ENCODE results near the gene SCUBE1. TPM values are rescaled to one million over a fixed set of nuclear protein-coding genes. Genes with fewer than 3 reads are reported as not detected.

The SCUBE1 gene
- total RNA-seq, 2 experiments from 2014 or later, result not detected

DNA sequence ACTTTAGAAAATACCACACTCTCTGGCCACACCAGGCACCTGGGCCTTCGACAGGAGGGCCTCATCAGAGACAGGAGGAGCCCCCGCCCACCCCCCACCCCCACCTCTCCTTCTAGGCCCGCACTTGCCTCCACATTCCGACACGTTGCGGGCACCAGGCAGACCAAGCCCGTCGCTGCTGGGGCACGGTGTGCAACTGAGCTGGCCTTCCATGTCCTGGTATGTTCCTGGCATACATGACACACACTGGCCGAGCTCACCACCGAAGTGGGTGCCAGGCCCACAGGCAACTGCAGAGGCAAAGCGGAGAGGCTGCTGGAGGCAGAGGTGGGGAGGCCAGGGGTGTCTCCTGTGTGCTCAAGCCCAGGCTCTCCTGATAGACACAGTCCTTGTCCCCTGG, 129.2 kb downstream of the SCUBE1 start:
- POLR2A ChIA-PET, result interaction anchor here (1.0 kb wide), 1 partner anchor 26 kb away, joined by 3 read pairs; no protein-coding TSS in a partner anchor
- Histone ChIP-seq H3K27ac (ENCODE audit: low read depth, low read length, poor library complexity, severe bottlenecking) (no peak overlapping the region), H4K20me1 (ENCODE audit: insufficient read depth, low read length) (no peaks in the 10 kb centered on the region), H2AFZ (ENCODE audit: low read length) (no peak overlapping the region), H3K9me3 (ENCODE audit: low read length) (no peaks in the 10 kb centered on the region), H3K36me3 (ENCODE audit: insufficient read depth, low read length) (no peaks in the 10 kb centered on the region), H3K9me2 (ENCODE audit: insufficient read depth, low read length) (no peaks in the 10 kb centered on the region), H3K4me3 (ENCODE audit: low read depth, low read length, poor library complexity, severe bottlenecking) (no peak overlapping the region), H3K4me1 (ENCODE audit: insufficient read depth, low read length, poor library complexity, severe bottlenecking) (no peaks in the 10 kb centered on the region), H3K4me2 (ENCODE audit: low read length) (no peak overlapping the region), H3K79me2 (ENCODE audit: insufficient read depth, low read depth, low read length) (no peaks in the 10 kb centered on the region)
- intact Hi-C loops (cut with micrococcal nuclease; ENCODE audit: unreplicated experiment), result no loop called here
- no TSS peak for BruUV-seq (replicated peaks)
- TF ChIP-seq EZH2phosphoT487 (IDR thresholded peaks at IDR 0.05; ENCODE audit: borderline replicate concordance, low read depth, low read length), result no peak
- TF ChIP-seq, protein P1, sequence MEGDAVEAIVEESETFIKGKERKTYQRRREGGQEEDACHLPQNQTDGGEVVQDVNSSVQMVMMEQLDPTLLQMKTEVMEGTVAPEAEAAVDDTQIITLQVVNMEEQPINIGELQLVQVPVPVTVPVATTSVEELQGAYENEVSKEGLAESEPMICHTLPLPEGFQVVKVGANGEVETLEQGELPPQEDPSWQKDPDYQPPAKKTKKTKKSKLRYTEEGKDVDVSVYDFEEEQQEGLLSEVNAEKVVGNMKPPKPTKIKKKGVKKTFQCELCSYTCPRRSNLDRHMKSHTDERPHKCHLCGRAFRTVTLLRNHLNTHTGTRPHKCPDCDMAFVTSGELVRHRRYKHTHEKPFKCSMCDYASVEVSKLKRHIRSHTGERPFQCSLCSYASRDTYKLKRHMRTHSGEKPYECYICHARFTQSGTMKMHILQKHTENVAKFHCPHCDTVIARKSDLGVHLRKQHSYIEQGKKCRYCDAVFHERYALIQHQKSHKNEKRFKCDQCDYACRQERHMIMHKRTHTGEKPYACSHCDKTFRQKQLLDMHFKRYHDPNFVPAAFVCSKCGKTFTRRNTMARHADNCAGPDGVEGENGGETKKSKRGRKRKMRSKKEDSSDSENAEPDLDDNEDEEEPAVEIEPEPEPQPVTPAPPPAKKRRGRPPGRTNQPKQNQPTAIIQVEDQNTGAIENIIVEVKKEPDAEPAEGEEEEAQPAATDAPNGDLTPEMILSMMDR (conservative IDR thresholded peaks at IDR 0.05; ENCODE audit: low read length), result no peak
- CTCF ChIA-PET (ENCODE audit: unreplicated experiment), result no interaction called here
- DNase-seq (ENCODE audit: low spot score), result no peak

DNA sequence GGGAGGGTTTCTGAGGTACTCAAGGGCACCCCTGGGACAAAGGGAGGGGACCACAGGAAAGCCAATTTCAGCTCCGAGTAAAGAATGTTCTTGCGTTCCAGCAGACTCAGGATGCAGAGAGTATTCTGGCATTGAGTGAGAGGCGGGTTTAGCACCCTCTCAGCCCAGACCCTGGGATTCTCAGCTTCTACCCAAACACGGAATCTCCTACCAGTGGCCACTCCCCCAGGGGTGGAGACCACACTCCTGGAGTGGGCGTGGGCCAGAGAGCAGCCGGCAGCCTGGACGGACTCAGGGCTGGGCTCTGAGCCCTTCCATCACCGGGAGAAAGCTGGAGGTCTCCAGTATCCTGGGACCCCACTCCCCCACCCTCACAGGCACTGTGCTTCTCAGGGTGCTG, 130.1 kb downstream of the SCUBE1 start:
- no peak overlapping the region for H3K4me3 ChIP-seq (ENCODE audit: low read depth, low read length, poor library complexity, severe bottlenecking)
- H3K27ac ChIP-seq (ENCODE audit: low read depth, low read length, poor library complexity, severe bottlenecking), result no peak overlapping the region
- no peak overlapping the region for H2AFZ ChIP-seq (ENCODE audit: low read length)
- ChIA-PET POLR2A (interaction anchor here (1.0 kb wide), 1 partner anchor 25 kb away, joined by 3 read pairs; no protein-coding TSS in a partner anchor), CTCF (ENCODE audit: unreplicated experiment) (no interaction called here)
- no peaks in the 10 kb centered on the region for H3K79me2 ChIP-seq (ENCODE audit: insufficient read depth, low read depth, low read length)
- no peak for TF ChIP-seq EZH2phosphoT487 (IDR thresholded peaks at IDR 0.05; ENCODE audit: borderline replicate concordance, low read depth, low read length)
- TF ChIP-seq, protein P1 (conservative IDR thresholded peaks at IDR 0.05; ENCODE audit: low read length), result no peak
- H4K20me1 ChIP-seq (ENCODE audit: insufficient read depth, low read length), result no peaks in the 10 kb centered on the region
- H3K9me3 ChIP-seq (ENCODE audit: low read length), result no peaks in the 10 kb centered on the region
- H3K9me2 ChIP-seq (ENCODE audit: insufficient read depth, low read length), result no peaks in the 10 kb centered on the region
- no peaks in the 10 kb centered on the region for H3K36me3 ChIP-seq (ENCODE audit: insufficient read depth, low read length)
- no peaks in the 10 kb centered on the region for H3K4me1 ChIP-seq (ENCODE audit: insufficient read depth, low read length, poor library complexity, severe bottlenecking)
- no TSS peak for BruUV-seq (replicated peaks)
- H3K4me2 ChIP-seq (ENCODE audit: low read length), result no peak overlapping the region
- intact Hi-C loops (cut with micrococcal nuclease; ENCODE audit: unreplicated experiment), result no loop called here
- DNase-seq (ENCODE audit: low spot score), result no peak

DNA sequence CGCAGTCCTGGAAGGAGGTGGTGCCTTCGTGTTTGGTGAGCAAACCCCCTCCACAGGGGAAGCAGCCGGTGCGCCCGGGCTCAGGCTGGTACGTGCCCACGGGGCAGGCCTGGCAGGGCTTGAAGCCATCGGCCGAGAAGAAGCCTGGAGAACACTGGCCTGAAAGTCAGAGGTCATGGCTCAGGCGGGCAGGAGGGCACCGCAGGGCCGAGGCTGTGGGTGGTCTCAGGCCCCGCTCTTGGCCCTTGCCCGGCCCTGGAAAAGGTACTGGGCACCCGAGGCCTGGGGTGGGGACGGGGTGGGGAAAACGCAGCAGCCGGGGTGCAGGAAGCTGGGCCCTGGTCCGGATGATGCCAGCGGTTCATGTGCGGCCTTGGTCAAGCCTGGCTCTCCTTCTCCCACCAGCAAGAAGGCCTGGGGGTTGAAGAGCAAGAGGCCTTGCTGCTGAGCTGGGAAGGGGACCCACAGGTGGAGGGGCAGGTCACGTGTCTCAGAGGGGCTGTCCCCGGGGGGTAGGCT, 130.7 kb downstream of the SCUBE1 start:
- Histone ChIP-seq H3K79me2 (ENCODE audit: insufficient read depth, low read depth, low read length) (no peaks in the 10 kb centered on the region), H3K9me3 (ENCODE audit: low read length) (no peaks in the 10 kb centered on the region), H3K36me3 (ENCODE audit: insufficient read depth, low read length) (no peaks in the 10 kb centered on the region), H2AFZ (ENCODE audit: low read length) (no peak overlapping the region), H3K4me3 (ENCODE audit: low read depth, low read length, poor library complexity, severe bottlenecking) (no peak overlapping the region), H4K20me1 (ENCODE audit: insufficient read depth, low read length) (no peaks in the 10 kb centered on the region), H3K9me2 (ENCODE audit: insufficient read depth, low read length) (no peaks in the 10 kb centered on the region), H3K4me1 (ENCODE audit: insufficient read depth, low read length, poor library complexity, severe bottlenecking) (no peaks in the 10 kb centered on the region), H3K27ac (ENCODE audit: low read depth, low read length, poor library complexity, severe bottlenecking) (no peak overlapping the region), H3K4me2 (ENCODE audit: low read length) (no peak overlapping the region)
- no peak for DNase-seq (ENCODE audit: low spot score)
- ChIA-PET CTCF (ENCODE audit: unreplicated experiment) (no interaction called here), POLR2A (no interaction called here)
- TF ChIP-seq, protein P1 (conservative IDR thresholded peaks at IDR 0.05; ENCODE audit: low read length), result no peak
- TF ChIP-seq EZH2phosphoT487 (IDR thresholded peaks at IDR 0.05; ENCODE audit: borderline replicate concordance, low read depth, low read length), result no peak
- no TSS peak for BruUV-seq (replicated peaks)
- intact Hi-C loops (cut with micrococcal nuclease; ENCODE audit: unreplicated experiment), result no loop called here
